ENCODE results near the gene CHPF.

The CHPF gene

GRCh38 chr2:219559156-219559915 lies 15.7 kb upstream of the CHPF start:
- peak; percentile 8 for DNase-seq
- Histone ChIP-seq H3K27me3 (ENCODE audit: insufficient read depth, low read depth, severe bottlenecking) (no peaks in the 10 kb centered on the region), H3K4me3 (ENCODE audit: low read depth, low read length) (no peak overlapping the region), H3K27ac (no peak overlapping the region), H3K36me3 (peaks cover 16% of the 10 kb centered on the region), H3K9me3 (ENCODE audit: severe bottlenecking) (no peaks in the 10 kb centered on the region)
- TF ChIP-seq, protein P1, sequence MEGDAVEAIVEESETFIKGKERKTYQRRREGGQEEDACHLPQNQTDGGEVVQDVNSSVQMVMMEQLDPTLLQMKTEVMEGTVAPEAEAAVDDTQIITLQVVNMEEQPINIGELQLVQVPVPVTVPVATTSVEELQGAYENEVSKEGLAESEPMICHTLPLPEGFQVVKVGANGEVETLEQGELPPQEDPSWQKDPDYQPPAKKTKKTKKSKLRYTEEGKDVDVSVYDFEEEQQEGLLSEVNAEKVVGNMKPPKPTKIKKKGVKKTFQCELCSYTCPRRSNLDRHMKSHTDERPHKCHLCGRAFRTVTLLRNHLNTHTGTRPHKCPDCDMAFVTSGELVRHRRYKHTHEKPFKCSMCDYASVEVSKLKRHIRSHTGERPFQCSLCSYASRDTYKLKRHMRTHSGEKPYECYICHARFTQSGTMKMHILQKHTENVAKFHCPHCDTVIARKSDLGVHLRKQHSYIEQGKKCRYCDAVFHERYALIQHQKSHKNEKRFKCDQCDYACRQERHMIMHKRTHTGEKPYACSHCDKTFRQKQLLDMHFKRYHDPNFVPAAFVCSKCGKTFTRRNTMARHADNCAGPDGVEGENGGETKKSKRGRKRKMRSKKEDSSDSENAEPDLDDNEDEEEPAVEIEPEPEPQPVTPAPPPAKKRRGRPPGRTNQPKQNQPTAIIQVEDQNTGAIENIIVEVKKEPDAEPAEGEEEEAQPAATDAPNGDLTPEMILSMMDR (IDR thresholded peaks at IDR 0.05; ENCODE audit: low read depth, low read length), result no peak

DNA sequence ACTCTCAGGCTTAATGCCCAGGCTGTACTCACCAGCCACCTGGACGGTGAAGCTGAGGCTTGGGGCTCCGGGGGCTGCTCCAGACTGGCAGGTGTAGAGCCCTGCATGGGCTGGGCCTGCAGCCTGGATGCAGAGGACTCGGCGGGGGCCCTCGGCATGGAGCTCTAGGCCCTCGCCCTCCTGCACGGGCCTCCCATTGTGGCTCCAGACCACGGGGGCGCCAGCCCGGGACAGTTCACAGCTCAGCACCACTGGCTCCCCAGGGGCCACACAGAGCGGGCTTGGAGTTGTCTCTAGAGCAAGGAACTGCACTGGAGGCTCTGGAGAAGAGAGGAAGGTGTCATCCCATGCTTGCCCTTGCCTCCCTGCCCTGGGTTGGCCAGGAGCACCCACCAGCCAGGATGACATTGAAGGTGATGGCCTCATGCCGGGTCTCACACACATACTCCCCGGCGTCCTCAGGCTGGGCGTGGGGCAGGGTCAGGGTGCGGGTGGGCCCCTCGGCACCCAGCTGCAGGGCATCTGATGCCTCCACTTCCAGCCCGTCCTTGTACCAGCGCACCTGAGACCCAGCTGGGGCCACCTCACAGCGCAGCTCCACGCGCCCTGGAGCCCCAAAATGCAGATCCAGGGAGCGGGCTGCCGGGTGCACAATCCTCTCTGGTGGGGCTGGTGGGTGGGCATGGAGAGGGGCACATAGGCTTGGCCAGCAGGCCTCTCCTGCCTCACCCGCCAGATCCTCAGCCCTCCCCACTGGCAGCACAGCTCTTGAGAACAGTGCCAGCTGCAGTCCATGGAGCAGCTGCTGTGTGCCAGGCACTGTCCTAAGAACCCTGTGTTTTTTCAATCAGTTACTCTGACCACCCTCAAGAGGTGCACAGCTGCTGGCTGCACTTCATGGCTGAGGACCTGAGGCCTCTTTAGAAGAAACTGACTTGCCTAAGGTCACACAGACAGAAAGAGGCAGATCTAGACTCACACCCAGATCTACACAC lies 14.5 kb upstream of the CHPF start:
- peaks cover 5% of the 10 kb centered on the region for H3K36me3 ChIP-seq
- no peak overlapping the region for H3K4me3 ChIP-seq (ENCODE audit: low read depth, low read length)
- TF ChIP-seq, protein P1 (IDR thresholded peaks at IDR 0.05; ENCODE audit: low read depth, low read length), result no peak
- no peak overlapping the region for H3K27ac ChIP-seq
- H3K27me3 ChIP-seq (ENCODE audit: insufficient read depth, low read depth, severe bottlenecking), result no peaks in the 10 kb centered on the region
- no peak for DNase-seq
- H3K9me3 ChIP-seq (ENCODE audit: severe bottlenecking), result no peaks in the 10 kb centered on the region

DNA sequence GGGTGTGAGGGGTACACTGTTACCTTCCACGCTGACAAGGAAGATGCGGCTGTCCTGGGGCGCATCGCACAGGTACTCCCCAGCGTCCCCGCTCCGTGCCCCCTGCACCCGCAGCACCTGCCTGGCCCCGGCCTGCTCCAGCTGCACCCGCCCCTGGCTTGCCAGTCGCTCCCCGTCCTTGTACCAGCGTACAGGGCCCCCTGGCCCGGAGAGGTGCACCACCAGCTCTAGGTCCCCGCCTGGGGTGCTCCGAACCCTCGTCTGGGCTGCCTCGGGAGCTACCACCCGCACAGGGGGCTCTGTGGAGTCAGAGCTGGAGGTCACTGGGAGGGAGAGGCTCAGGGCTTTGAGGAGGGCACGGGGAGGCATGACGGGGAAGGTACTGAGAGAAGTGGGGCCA lies 13.7 kb upstream of the CHPF start:
- Histone ChIP-seq H3K4me3 (ENCODE audit: low read depth, low read length) (no peak overlapping the region), H3K27ac (no peak overlapping the region), H3K9me3 (ENCODE audit: severe bottlenecking) (no peaks in the 10 kb centered on the region), H3K36me3 (peaks cover 5% of the 10 kb centered on the region), H3K27me3 (ENCODE audit: insufficient read depth, low read depth, severe bottlenecking) (no peaks in the 10 kb centered on the region)
- DNase-seq, result no peak
- TF ChIP-seq, protein P1 (IDR thresholded peaks at IDR 0.05; ENCODE audit: low read depth, low read length), result no peak

- TF ChIP-seq, protein P1 (IDR thresholded peaks at IDR 0.05; ENCODE audit: low read depth, low read length), result no peak
- Histone ChIP-seq H3K27ac (no peak overlapping the region), H3K4me3 (ENCODE audit: low read depth, low read length) (no peak overlapping the region), H3K27me3 (ENCODE audit: insufficient read depth, low read depth, severe bottlenecking) (no peaks in the 10 kb centered on the region), H3K36me3 (peaks cover 5% of the 10 kb centered on the region), H3K9me3 (ENCODE audit: severe bottlenecking) (no peaks in the 10 kb centered on the region)
- DNase-seq, result no peak
Measured at GRCh38 chr2:219556413-219556812, 12.8 kb upstream of the CHPF start.

DNA sequence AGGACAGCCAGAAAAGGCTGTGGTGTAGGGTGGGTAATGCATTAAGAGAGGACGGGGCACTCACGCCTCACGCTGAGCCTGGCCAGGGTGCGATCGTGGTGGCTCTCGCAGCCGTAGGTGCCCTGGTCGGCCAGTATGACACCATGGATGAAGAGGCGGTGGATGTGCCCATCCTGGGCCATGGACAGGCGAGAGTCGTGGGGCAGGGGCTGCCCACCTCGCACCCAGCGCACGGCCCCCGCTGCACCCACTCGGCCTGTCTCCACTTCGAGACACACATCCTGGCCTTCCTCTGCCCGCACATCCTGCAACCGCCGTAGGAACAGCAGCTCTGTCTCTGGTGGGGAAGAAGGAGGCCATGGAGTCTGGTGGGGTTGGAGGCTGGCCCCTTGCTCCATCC lies 12.3 kb upstream of the CHPF start:
- Histone ChIP-seq H3K27ac (no peak overlapping the region), H3K27me3 (ENCODE audit: insufficient read depth, low read depth, severe bottlenecking) (no peaks in the 10 kb centered on the region), H3K4me3 (ENCODE audit: low read depth, low read length) (no peak overlapping the region), H3K9me3 (ENCODE audit: severe bottlenecking) (no peaks in the 10 kb centered on the region), H3K36me3 (peaks cover 5% of the 10 kb centered on the region)
- TF ChIP-seq, protein P1 (IDR thresholded peaks at IDR 0.05; ENCODE audit: low read depth, low read length), result no peak
- DNase-seq, result no peak

Measured in WERI-Rb-1 (cell line).